IPS-11a (cell line): Measurements from ENCODE around the gene BAHD1.

Experiments
- H3K4me3 ChIP-seq: one replicate; pipeline ENCODE4 v1.5.1; 2013; ENCODE audit warnings: low read depth, low read length, control low read depth

BAHD1 gene

GRCh38 chr15:40440743-40441564 lies at the start of gene BAHD1:
Gene BAHD1, plus strand, starts transcription at chr15:40440953. Its CDS starts 17,512 bp downstream, at chr15:40458465.
- peak within 1 kb of the TSS; percentile 65 for H3K4me3 ChIP-seq

GRCh38 chr15:40392986-40393948 lies 47.5 kb upstream of the BAHD1 start:
- no peak overlapping the region for H3K4me3 ChIP-seq

- H3K4me3 ChIP-seq, result no peak overlapping the region
These were observed 42.9 kb upstream of the BAHD1 start for GRCh38 chr15:40397688-40398412.

- no peak overlapping the region for H3K4me3 ChIP-seq
These were observed 42.3 kb upstream of the BAHD1 start for GRCh38 chr15:40398413-40398873.

- H3K4me3 ChIP-seq, result no peak overlapping the region
These were observed 41.4 kb upstream of the BAHD1 start for GRCh38 chr15:40399370-40399769.

GRCh38 chr15:40405501-40406381 lies 35.0 kb upstream of the BAHD1 start, which contains the start of gene IVD:
Gene IVD, plus strand, starts transcription at chr15:40405795. Its CDS starts 33 bp downstream, at chr15:40405828.
- H3K4me3 ChIP-seq, result peak within 1 kb of the TSS; percentile 93

- H3K4me3 ChIP-seq, result no peak overlapping the region
These were observed 33.3 kb upstream of the BAHD1 start for GRCh38 chr15:40407330-40407990.

GRCh38 chr15:40409366-40409765 lies 31.4 kb upstream of the BAHD1 start:
- no peak overlapping the region for H3K4me3 ChIP-seq

- no peak overlapping the region for H3K4me3 ChIP-seq
These were observed 30.3 kb upstream of the BAHD1 start for GRCh38 chr15:40410476-40410875.

GRCh38 chr15:40412095-40412759 lies 28.5 kb upstream of the BAHD1 start:
- no peak overlapping the region for H3K4me3 ChIP-seq

- H3K4me3 ChIP-seq, result no peak overlapping the region
These were observed 27.7 kb upstream of the BAHD1 start for GRCh38 chr15:40413036-40413435.

GRCh38 chr15:40414816-40415215 lies 25.9 kb upstream of the BAHD1 start:
- no peak overlapping the region for H3K4me3 ChIP-seq

- H3K4me3 ChIP-seq, result no peak overlapping the region
These were observed 25.5 kb upstream of the BAHD1 start for GRCh38 chr15:40415226-40415625.

- no peak overlapping the region for H3K4me3 ChIP-seq
These were observed 24.7 kb upstream of the BAHD1 start for GRCh38 chr15:40416056-40416455.

- no peak overlapping the region for H3K4me3 ChIP-seq
These were observed 22.6 kb upstream of the BAHD1 start for GRCh38 chr15:40418126-40418525.

GRCh38 chr15:40420071-40420713 lies 20.6 kb upstream of the BAHD1 start:
- no peak overlapping the region for H3K4me3 ChIP-seq

GRCh38 chr15:40420793-40421192 lies 20.0 kb upstream of the BAHD1 start:
- H3K4me3 ChIP-seq, result no peak overlapping the region
